HG03039 (cell line): ENCODE measurements around the gene TARM1.

Experiments
- ATAC-seq: cut with Tn5 transposase; IDR thresholded peaks from one replicate; pipeline ENCODE4 v1.9.1; 2021; ENCODE audit warnings: mild to moderate bottlenecking, moderate library complexity; ENCODE audit not compliant: unreplicated experiment

Gene TARM1

DNA sequence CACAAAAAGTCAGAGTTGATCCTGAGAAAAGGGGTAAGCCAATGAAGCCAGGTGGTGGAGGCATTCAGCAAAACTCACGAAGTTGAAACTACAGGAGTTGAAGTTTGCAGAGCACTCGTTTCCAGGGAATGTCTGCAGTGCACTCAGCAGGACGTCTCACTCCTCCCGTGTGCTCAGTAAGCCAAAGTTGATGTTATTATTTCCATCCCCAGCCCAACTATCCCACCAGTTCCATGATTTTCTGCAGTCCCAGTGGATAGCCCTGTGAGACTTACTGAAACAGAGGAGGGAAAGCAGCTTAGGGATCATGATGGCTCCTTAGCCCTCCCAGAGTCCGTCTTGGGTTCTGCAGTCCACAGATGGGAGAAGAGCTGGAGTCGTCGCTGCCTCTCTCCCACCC is at the start of gene TARM1:
TSS of gene TARM1 (minus strand) at position 334 of the 400 bp plus-strand sequence. CDS start at position 309, 25 bp downstream.
- no peak for ATAC-seq

- no peak for ATAC-seq
Observed at GRCh38 chr19:54129617-54129996, 48.4 kb upstream of the TARM1 start.

- ATAC-seq: no peak
Observed at GRCh38 chr19:54128796-54129616, 47.8 kb upstream of the TARM1 start.

- no peak for ATAC-seq
Observed at GRCh38 chr19:54128441-54128725, 47.2 kb upstream of the TARM1 start.

- ATAC-seq: no peak
Observed at GRCh38 chr19:54127688-54128440, 46.7 kb upstream of the TARM1 start.

DNA sequence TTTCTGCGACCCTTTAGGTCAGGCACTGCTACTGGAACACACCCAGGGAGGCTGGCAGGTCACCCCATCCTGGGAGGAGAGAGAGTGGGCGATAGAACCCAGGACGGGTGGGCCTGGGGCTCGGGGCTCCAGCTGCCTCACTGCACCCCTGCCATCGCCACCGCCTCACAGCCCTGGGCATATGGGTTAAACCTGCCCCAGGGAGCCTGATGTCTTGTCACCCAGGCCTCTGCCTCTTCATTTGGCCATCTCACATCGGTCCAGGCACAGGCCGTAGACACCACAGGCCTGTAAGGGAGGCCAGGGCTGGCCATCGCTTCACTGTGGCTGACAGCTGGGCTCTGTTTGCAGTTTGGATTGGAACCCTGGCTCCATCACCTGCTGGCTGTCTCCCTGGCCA is 44.5 kb upstream of the TARM1 start:
- ATAC-seq: no peak

DNA sequence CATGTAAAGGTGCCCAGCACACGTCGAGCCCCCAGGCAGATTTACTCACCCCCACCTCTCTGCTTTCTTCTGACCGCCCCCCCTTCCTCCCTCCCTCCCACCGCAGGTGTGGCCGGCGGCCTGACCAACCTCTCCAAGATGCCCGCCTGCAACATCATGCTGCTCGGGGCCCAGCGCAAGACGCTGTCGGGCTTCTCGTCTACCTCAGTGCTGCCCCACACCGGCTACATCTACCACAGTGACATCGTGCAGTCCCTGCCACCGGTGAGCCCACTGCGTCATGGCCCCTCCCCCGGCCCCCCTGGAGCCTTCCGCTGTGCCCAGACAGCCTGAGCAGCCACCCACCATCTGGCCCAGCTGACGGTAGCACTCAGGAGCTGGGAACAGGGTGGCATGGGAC is 43.2 kb upstream of the TARM1 start:
- no peak for ATAC-seq

- no peak for ATAC-seq
Observed at GRCh38 chr19:54123682-54124081, 42.5 kb upstream of the TARM1 start.

- no peak for ATAC-seq
Observed at GRCh38 chr19:54121259-54121658, 40.1 kb upstream of the TARM1 start.

- ATAC-seq: peak; percentile 74
Observed at GRCh38 chr19:54115109-54116063, 34.2 kb upstream of the TARM1 start, which contains the start of the genes PRPF31 and TFPT. PRPF31 (plus strand) TSS chr19:54115754; CDS start chr19:54118279, 2,525 bp downstream. TFPT (minus strand) TSS chr19:54115657; CDS start chr19:54115269, 388 bp downstream.

DNA sequence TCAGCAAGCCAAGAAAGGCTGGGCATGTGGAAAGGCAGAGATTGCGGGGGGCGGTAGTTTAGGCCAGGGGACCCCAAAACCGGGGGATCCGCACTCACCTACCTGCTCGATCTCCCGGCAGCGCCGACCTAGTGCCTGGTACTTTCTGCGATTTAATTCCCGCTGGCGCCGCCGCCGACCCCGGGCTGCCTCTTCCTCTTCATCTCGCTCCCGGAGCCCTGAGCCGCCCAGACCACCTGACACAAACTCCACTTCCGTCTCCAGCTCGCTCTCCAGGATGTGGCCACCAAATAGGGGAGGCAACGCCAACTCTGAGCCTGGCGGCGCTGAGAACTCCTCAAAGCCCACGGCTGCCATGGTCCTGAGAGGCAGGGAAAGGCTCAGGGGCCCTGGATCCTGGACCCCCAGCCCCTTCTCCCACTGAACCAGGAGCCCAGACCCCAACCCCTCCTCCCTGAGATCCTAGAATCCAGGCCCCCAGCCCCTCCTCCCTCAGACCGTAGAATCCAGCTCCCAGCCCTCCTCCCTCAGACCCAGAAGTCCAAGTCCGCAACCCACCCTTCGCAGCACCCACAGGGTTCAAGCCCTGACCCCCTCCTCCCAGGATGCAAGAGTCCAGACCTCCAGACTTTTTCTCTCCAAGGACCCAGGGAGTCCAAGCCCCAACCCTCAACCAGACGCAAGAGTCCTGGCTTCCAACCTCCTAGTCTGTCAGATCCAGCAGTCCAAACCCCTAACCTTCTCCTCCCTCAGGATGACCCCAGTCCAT is 33.4 kb upstream of the TARM1 start:
- ATAC-seq: no peak

GRCh38 chr19:54109651-54110050 is 28.5 kb upstream of the TARM1 start:
- no peak for ATAC-seq

GRCh38 chr19:54108496-54108895 is 27.3 kb upstream of the TARM1 start:
- no peak for ATAC-seq

GRCh38 chr19:54107876-54108490 is 26.8 kb upstream of the TARM1 start:
- ATAC-seq: no peak

DNA sequence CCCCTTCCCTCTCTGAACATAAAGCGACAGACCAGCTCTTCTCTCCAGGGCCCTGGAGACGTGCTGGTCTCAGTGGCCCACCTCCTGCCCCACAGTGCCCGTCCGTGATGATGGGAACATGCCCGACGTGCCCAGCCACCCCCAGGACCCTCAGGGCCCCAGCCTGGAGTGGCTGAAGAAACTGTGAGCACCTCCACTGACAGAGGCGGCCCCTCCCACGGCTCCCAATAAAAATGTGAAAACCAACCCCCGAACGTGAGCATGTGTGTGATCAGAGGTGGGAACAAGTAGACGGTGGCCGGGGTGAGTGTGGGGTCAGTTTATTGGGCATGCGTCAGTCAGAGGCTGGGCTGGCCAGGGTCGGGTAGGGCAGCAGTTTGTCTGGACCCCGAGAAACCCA is 25.6 kb upstream of the TARM1 start:
- ATAC-seq: no peak

DNA sequence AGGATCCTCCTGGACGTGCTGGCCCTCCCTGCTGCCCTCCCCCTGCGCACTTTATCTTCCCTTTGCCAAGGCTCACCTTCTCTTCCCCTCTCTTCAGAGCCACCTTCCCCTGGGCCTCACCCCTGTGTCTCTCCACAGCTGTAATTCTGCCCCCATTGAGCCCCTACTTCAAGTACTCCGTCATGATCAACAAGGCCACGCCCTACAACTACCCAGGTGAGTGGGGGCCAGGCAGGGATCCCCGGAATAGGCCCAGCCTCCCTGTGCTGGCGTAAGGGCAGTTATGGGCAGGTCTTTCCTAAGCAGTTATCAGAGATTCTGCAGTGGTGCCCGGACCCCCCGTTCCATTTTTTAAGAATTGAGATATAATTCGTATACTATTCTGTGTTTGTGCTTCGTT is 24.6 kb upstream of the TARM1 start:
- no peak for ATAC-seq

- no peak for ATAC-seq
Observed at GRCh38 chr19:54104998-54105715, 24.0 kb upstream of the TARM1 start.

- peak; percentile 91 for ATAC-seq
Observed at GRCh38 chr19:54102421-54103169, 21.4 kb upstream of the TARM1 start, which contains the start of gene NDUFA3. NDUFA3 (plus strand) TSS chr19:54102855; CDS start chr19:54102879, 24 bp downstream.
